Peyer's patch (tissue), 4 donors: ENCODE data around the gene MINAR1.

Experiments
- POLR2A ChIP-seq, 2 donors: fragments of 450-650 bp; IDR thresholded peaks; one replicate each; pipeline ENCODE4 v1.5.1; 2017; ENCODE audit warnings: antibody characterized with exemption in 2 of 2, mild to moderate bottlenecking in 2 of 2, moderate library complexity in 2 of 2
- TF ChIP-seq, protein P1 (sequence below), 6 experiments: fragments of 450-650 bp in 4 of 6; fragments of 200-600 bp in 2 of 6; sonication (generic) in 1 of 6; IDR thresholded peaks; one replicate each; pipeline ENCODE4 v1.5.1; 2017 to 2019; ENCODE audit warnings: antibody characterized with exemption in 6 of 6, mild to moderate bottlenecking in 3 of 6, moderate library complexity in 1 of 6

DNA sequence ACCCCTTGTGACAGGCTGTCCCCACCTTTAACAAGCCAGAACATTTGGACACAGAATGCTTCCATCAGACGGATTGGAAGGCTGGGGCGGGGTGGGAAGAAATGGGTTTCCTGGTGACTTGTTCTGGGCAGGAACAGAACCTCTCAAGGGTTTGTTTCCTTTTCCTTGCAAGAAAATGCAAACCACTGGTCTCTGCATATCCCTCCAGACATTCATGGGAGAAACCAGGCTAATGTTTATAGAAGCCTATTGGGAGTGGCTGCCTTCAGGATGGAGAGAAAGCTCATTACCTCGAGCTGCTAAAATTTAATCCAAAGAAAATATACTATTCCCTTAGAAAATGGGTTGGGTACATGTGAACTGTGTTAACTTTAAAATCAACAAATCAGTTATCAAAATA, 21.9 kb downstream of the MINAR1 start:
- TF ChIP-seq, protein P1, sequence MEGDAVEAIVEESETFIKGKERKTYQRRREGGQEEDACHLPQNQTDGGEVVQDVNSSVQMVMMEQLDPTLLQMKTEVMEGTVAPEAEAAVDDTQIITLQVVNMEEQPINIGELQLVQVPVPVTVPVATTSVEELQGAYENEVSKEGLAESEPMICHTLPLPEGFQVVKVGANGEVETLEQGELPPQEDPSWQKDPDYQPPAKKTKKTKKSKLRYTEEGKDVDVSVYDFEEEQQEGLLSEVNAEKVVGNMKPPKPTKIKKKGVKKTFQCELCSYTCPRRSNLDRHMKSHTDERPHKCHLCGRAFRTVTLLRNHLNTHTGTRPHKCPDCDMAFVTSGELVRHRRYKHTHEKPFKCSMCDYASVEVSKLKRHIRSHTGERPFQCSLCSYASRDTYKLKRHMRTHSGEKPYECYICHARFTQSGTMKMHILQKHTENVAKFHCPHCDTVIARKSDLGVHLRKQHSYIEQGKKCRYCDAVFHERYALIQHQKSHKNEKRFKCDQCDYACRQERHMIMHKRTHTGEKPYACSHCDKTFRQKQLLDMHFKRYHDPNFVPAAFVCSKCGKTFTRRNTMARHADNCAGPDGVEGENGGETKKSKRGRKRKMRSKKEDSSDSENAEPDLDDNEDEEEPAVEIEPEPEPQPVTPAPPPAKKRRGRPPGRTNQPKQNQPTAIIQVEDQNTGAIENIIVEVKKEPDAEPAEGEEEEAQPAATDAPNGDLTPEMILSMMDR (IDR thresholded peaks at IDR 0.05), result no peak
- TF ChIP-seq POLR2A (IDR thresholded peaks at IDR 0.05), result no peak
